GM19395 (cell line): ENCODE data around the gene RALGAPA1.

ENCODE experiments used
- ATAC-seq: cut with Tn5 transposase; IDR thresholded peaks from one replicate; pipeline ENCODE4 v1.9.1; 2021; ENCODE audit warnings: mild to moderate bottlenecking, moderate library complexity; ENCODE audit not compliant: unreplicated experiment

Gene RALGAPA1

GRCh38 chr14:35556548-35556947 is 252.5 kb downstream of the RALGAPA1 start:
- no peak for ATAC-seq

DNA sequence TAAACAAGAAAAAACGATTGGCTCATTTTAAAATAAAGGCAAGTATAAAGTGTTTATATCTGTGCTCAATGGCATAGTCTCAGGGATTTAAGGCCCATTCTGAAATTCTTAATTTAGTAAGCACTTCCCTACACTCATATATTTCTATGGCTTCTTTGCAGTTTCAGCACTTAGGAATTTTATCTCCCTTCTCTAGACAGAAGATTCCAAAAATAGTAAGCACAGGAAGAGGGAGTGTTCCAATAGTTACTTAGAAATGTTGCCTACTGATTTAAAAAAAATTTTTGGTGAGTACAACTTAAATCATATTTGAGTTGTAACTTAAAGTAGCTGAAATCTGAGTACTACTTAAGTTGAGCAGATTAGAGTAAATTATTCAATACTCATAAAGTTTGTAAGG is 255.3 kb downstream of the RALGAPA1 start:
- no peak for ATAC-seq

DNA sequence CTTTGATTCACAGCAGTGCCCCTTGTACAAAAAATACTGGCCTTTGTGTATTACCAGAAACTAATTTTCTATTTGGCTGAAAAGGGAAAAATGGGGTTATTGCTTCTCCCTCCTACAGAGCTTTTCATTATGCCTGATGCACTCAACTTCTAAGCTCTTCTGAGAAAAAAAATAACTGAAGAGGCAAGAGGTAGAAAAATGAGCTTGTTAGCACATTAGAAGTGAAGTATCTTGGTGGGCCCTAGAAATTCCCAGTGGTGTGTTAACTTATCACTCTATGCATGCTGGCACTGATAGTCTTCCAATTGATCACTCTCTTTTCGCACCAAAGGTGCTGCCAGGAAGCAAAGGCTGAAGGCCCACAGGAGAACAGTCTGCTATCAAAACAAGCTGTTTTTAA is 258.0 kb downstream of the RALGAPA1 start:
- no peak for ATAC-seq

DNA sequence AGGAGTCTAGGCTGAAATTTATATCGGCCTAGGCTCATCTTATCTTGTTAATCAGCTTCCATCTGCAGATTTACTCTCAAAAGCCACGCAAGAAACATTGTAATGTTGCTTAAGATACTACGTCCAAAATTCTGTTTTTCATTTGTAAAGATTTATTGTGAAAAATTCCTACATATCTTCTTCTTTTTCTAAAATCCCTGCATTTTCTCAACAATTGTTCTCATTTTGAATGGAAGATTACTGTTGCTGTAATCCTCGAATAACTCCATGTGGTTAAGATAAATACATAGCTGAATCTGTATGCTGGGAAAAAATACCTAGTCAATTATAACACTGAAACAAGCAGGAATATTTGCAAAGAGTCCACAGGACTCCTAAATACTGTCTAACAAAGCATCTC is 259.5 kb downstream of the RALGAPA1 start:
- no peak for ATAC-seq

DNA sequence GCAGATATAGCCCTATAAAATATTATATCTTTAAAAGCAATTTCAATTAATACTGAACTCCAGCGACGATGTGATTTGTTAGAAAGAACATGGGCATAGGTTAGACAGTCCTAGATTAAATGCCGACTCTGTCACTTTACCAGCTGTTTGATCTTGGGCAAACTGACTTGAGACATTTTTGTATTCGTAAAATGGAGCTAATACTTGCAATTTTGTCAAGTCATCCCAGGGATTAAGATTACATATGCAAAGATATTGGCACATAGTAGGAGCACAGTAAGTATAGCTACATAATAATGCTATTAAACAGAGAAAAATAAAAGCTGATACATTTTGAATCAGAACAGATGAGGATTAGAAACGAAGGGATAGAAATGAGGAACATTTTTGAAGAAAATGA is 266.1 kb downstream of the RALGAPA1 start:
- no peak for ATAC-seq

DNA sequence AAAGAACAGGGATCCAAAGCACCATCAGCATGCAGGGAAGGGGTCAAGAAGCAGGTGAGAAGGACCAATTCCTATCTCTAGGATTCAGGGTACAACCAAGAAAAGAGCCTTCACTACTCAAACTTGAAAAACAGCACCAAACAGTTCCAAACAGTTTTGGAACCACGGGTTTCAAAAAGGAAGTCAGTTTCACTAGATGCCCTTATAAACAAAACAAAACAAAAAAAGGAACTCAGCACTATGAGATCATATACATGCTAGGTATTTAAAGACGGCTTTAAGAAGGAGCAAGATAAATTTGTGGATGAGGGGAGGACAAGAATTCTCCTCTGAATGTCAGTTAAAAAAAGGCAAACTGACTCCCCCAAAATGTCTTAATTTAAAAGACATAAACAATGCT is 269.1 kb downstream of the RALGAPA1 start:
- ATAC-seq, result no peak

DNA sequence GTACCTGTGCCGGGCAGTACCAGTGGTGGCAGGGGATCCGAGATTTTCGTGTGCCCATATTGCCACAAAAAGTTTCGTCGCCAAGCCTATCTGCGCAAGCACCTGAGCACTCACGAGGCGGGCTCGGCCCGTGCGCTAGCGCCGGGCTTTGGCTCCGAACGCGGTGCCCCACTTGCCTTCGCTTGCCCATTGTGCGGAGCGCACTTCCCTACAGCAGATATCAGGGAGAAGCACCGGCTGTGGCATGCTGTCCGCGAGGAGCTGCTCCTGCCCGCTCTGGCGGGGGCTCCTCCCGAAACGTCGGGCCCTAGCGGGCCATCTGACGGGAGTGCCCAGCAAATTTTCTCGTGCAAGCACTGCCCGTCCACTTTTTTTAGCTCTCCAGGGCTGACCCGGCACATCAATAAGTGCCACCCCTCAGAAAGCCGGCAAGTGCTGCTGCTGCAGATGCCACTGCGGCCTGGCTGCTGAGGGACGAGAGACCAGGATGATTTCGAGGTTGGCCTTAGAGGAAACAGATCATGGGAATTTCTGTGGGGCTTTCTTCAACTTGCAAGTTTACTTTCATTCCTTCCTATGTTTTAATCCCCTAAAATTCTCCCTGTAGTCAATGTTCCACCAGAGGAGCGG is 273.5 kb downstream of the RALGAPA1 start:
- ATAC-seq, result no peak

GRCh38 chr14:35534873-35535482 is 274.1 kb downstream of the RALGAPA1 start:
- peak; percentile 58 for ATAC-seq

GRCh38 chr14:35534208-35534872 is 274.8 kb downstream of the RALGAPA1 start:
- peak; percentile 29 for ATAC-seq

GRCh38 chr14:35533357-35534207 is 275.5 kb downstream of the RALGAPA1 start, which contains the start of gene INSM2:
Gene INSM2, plus strand, starts transcription at chr14:35534164. Its CDS starts 89 bp downstream, at chr14:35534253.
- peak; percentile 76 for ATAC-seq

DNA sequence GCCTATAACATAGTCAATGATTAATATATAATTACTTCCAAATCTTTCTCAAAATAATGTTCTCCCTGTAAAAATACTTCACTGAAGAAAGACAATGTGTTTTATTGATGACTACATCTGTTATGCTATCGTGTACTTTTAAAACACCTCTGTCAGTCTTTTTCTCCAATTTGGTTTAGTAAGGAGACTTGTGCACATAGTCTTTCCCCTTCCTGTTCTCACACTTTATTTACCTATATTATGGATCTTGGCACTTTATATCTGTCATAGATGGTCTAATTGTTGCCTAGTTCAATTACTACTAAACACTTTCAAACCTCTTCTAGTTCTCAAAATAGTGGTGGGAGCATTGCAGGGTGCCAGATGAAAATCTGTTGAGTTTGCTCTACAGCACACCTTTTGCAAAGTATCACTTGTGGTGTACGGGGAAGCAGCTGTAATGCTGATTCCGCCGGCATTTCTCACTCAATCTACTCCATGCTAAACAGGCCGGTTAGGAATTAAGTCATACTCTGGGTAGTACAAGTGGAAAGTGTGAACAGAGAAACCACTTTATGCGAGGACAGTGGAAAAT is 276.2 kb downstream of the RALGAPA1 start:
- peak; percentile 12 for ATAC-seq

DNA sequence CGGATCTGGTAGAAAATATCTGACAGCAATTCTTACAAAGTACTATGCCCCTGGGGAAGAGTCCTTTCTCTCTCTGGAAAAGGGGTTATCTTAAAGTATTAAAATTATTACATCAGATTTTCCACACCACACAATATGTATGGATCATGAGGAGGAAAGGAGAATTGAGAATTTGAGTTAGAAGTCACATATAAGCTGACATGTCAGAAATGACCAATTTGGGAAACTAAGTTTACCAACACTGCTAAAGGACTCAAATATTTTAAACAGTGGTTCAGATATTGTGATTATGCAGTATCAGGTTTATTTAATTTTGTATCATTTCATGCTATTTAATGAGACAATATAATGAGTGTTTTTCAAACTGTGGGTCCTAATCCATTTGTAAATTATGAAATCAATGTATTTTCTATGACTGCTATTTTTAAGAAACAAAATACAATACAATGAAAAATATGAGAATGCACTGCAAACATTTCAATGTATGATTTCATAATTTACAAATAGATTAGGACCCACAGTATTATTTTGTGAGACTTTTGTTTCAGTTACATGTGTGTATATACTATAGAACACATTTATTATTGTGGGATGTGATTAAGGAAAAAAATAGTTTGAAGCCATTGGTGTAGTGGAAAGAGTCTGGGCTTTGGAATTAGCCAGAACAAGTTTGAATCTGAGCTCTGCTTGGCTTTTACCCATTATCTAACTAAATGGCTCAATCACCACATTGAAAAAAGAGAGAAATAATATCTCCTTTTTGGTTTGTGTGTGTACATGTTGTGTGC is 276.9 kb downstream of the RALGAPA1 start:
- ATAC-seq, result no peak

DNA sequence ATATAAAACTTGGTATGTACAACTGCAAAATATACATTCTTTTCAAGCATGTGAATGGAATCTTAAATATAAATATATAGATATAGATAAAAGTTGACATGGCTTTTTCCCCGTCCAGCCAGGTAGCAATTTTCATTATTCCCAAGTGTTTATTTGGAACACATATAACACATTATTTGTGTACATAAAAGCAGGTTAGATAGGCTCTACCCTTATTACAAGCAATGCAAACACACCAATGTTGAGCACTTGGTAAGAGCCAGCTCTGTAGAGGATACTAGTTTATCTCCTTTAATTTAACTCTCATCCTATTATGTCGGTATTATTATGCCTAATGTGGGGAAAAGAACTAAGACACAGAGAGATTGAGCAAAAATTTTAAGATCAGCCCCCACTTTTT is 282.1 kb downstream of the RALGAPA1 start:
- ATAC-seq, result no peak

DNA sequence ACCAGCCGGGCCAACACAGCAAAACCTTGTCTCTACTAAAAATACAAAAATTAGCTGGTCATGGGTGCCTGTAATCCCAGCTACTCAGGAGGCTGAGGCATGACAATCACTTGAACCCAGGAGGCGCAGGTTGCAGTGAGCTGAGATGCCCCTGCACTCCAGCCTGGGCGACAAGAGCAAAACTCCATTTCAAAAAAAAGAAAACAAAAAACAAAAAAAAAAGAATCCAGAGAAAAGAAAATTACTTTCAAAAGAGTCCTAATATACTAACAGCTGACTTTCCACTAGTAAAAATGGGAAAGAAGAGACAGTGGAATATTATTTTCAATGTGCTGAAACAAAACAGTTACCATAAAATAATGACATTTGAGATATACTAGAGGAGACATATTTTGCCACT is 283.4 kb downstream of the RALGAPA1 start:
- no peak for ATAC-seq

GRCh38 chr14:35519986-35520385 is 289.1 kb downstream of the RALGAPA1 start:
- ATAC-seq, result no peak

GRCh38 chr14:35515916-35516315 is 293.2 kb downstream of the RALGAPA1 start:
- no peak for ATAC-seq

DNA sequence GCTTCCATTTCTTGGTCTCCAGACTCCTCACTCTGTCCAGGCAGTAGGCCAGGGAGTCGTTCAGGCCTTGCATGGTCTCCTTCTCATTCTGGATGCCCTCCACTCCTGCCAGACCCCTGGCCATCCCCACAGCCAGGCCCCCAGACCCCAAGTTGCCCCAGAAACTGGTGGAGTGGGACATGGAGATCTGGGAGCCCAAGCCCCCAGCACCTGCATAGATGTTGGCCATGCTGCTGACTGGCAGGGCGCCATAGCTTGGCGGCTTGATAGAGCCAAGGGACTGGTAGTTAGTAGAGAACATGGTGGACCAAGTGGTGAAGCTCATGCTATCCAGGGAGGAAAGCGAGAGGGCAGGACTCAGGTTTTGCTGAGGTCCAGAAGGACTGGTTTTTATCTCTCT is 296.3 kb downstream of the RALGAPA1 start:
- ATAC-seq, result no peak

- no peak for ATAC-seq
Observed at GRCh38 chr14:35509846-35510245, 299.2 kb downstream of the RALGAPA1 start.

DNA sequence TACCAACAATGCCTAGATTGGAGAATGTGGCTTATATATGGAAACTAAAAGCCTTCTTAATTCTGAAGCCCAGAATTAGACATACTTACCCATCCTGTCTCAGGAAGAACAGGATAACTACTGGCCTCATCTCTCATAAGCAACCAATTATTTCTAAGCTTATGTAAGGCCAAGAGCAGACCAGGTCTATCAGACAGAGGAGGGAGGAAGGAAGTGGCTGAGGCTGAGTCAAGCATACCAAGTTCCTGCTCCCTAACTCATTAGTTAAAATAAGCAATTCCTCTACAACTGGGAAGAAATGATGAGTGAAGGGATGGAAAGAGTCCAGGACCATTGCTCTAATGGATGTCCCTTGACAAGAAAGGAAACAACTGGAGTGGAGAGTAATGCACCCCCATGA is 302.2 kb downstream of the RALGAPA1 start:
- no peak for ATAC-seq

DNA sequence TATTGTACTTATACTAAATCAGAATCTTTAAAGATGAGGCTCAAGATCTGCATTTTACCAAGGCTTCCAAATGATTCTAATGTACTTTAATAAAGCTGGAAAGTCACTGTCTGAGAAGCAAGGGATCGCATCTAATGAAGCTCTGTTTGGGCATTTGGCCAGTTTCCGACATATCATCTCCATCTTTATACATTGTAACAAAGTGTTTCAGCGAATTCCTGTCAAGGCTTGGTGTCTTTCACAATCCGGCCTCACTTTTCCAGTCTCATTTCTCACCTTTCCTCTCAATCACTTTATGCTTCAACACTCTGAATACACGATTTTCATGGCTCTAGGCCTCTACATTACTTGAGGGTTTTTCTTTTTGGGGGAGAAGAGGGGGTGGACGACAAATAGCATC is 302.6 kb downstream of the RALGAPA1 start:
- ATAC-seq, result no peak
